Activated B cell treated with CpG ODN at 0.5 μM for 24 hours (primary cell): ENCODE measurements around the gene DISC1. TPM values are rescaled to one million over a fixed set of nuclear protein-coding genes. Genes with fewer than 3 reads are reported as not detected.

Experiments
- ATAC-seq: fragments of 200-7000 bp; cut with Tn5 transposase; one replicate; pipeline ENCODE4 v1.10.0; 2021; ENCODE audit warnings: low read depth, mild to moderate bottlenecking, moderate library complexity
- CTCF ChIA-PET: fragments of 350-600 bp; sonication (Branson Sonifier 250); formaldehyde crosslinking; loops from one replicate; lab custom pipeline; 2021; ENCODE audit warnings: antibody characterized with exemption; lab: Charles Lee
- POLR2A ChIA-PET: fragments of 350-600 bp; sonication (Branson Sonifier 250); formaldehyde crosslinking; loops from one replicate; lab custom pipeline; 2021; ENCODE audit warnings: antibody characterized with exemption; lab: Charles Lee
- DNase-seq: peaks from one replicate; pipeline ENCODE4 v3.0.0; 2022
- H3K27ac Mint-ChIP-seq: one replicate; pipeline ENCODE4 v1.8.0; 2020; ENCODE audit warnings: mixed read lengths
- H3K27me3 Mint-ChIP-seq: one replicate; pipeline ENCODE4 v1.8.0; 2021; ENCODE audit warnings: mixed read lengths
- H3K36me3 Mint-ChIP-seq: one replicate; pipeline ENCODE4 v1.8.0; 2021; ENCODE audit warnings: low read depth, mixed read lengths
- H3K4me1 Mint-ChIP-seq: one replicate; pipeline ENCODE4 v1.8.0; 2021; ENCODE audit warnings: mixed read lengths
- H3K4me3 Mint-ChIP-seq: one replicate; pipeline ENCODE4 v1.8.0; 2020; ENCODE audit warnings: mild to moderate bottlenecking, mixed read lengths
- H3K9me3 Mint-ChIP-seq: one replicate; pipeline ENCODE4 v1.8.0; 2020; ENCODE audit warnings: mixed read lengths
- CTCF ChIP-seq: fragments of 200-600 bp; IDR thresholded peaks from one replicate; pipeline ENCODE4 v1.8.0; 2022; ENCODE audit warnings: antibody characterized with exemption, mild to moderate bottlenecking
- intact Hi-C: fragments of 100-400 bp; cut with micrococcal nuclease; formaldehyde crosslinking; loops from one replicate; pipeline ENCODE4 v1.15.1; 2024
- total RNA-seq: library from RNA; stranded (reverse); gene quantifications from 2 replicates; pipeline ENCODE4 v1.2.3, GENCODE V29; 2022

The DISC1 gene
- total RNA-seq, 1 donor from 2014 or later, result 2.4 TPM

- ATAC-seq, result no peak
- Mint-ChIP-seq H3K9me3 (peaks cover 22% of the 10 kb centered on the region), H3K27ac (no peak overlapping the region), H3K4me1 (no peaks in the 10 kb centered on the region), H3K4me3 (no peak overlapping the region), H3K36me3 (peaks cover 10% of the 10 kb centered on the region), H3K27me3 (peaks cover 3% of the 10 kb centered on the region)
- no peak for DNase-seq
- POLR2A ChIA-PET, result no interaction called here
- TF ChIP-seq CTCF, result no peak
- CTCF ChIA-PET, result no interaction called here
- intact Hi-C loops, result no loop called here
Observed at GRCh38 chr1:231670755-231671154, 44.2 kb downstream of the DISC1 start.

GRCh38 chr1:231674575-231674974 lies 48.0 kb downstream of the DISC1 start:
- intact Hi-C loops, result no loop called here
- TF ChIP-seq CTCF, result no peak
- ATAC-seq, result no peak
- CTCF ChIA-PET, result no interaction called here
- H3K36me3 Mint-ChIP-seq, result peaks cover 9% of the 10 kb centered on the region
- DNase-seq, result no peak
- peaks cover 13% of the 10 kb centered on the region for H3K27me3 Mint-ChIP-seq
- POLR2A ChIA-PET, result no interaction called here
- peaks cover 14% of the 10 kb centered on the region for H3K9me3 Mint-ChIP-seq
- no peak overlapping the region for H3K27ac Mint-ChIP-seq
- no peak overlapping the region for H3K4me3 Mint-ChIP-seq
- H3K4me1 Mint-ChIP-seq, result no peaks in the 10 kb centered on the region

- Mint-ChIP-seq H3K4me3 (no peak overlapping the region), H3K27me3 (peaks cover 13% of the 10 kb centered on the region), H3K4me1 (no peaks in the 10 kb centered on the region), H3K27ac (no peak overlapping the region), H3K36me3 (no peaks in the 10 kb centered on the region), H3K9me3 (peaks cover 2% of the 10 kb centered on the region)
- DNase-seq (no peak), ATAC-seq (no peak)
- intact Hi-C loops, result no loop called here
- ChIA-PET CTCF (no interaction called here), POLR2A (no interaction called here)
- no peak for TF ChIP-seq CTCF
Observed at GRCh38 chr1:231676487-231676886, 49.9 kb downstream of the DISC1 start.

GRCh38 chr1:231677442-231677841 lies 50.9 kb downstream of the DISC1 start:
- Mint-ChIP-seq H3K36me3 (no peaks in the 10 kb centered on the region), H3K4me3 (no peak overlapping the region), H3K27me3 (peaks cover 11% of the 10 kb centered on the region), H3K9me3 (no peaks in the 10 kb centered on the region), H3K4me1 (no peaks in the 10 kb centered on the region), H3K27ac (no peak overlapping the region)
- DNase-seq, result no peak
- POLR2A ChIA-PET, result no interaction called here
- no peak for ATAC-seq
- TF ChIP-seq CTCF, result no peak
- intact Hi-C loops, result no loop called here
- CTCF ChIA-PET, result no interaction called here

- intact Hi-C loops, result no loop called here
- no peak overlapping the region for H3K4me3 Mint-ChIP-seq
- ChIA-PET POLR2A (no interaction called here), CTCF (no interaction called here)
- no peaks in the 10 kb centered on the region for H3K4me1 Mint-ChIP-seq
- no peak for TF ChIP-seq CTCF
- no peaks in the 10 kb centered on the region for H3K36me3 Mint-ChIP-seq
- peaks cover 15% of the 10 kb centered on the region for H3K27me3 Mint-ChIP-seq
- H3K27ac Mint-ChIP-seq, result no peak overlapping the region
- DNase-seq (no peak), ATAC-seq (no peak)
- no peaks in the 10 kb centered on the region for H3K9me3 Mint-ChIP-seq
Observed at GRCh38 chr1:231678011-231678432, 51.4 kb downstream of the DISC1 start.
